Measurements from ENCODE around the gene TACC2.

The TACC2 gene

GRCh38 chr10:122078965-122079795 lies 90.2 kb downstream of the TACC2 start:
- Histone ChIP-seq H3K27me3 (ENCODE audit: control insufficient read depth in 1 of 2, insufficient read depth in 2 of 2, low read length in 2 of 2) (no peaks in the 10 kb centered on the region), H3K9ac (ENCODE audit: low read length in 2 of 2) (no peak overlapping the region), H3K27ac (ENCODE audit: low read length) (peak overlapping the region; percentile 18), H3K4me1 (ENCODE audit: control insufficient read depth, insufficient read depth, low read length) (peaks cover 10% of the 10 kb centered on the region), H3K9me3 (ENCODE audit: control insufficient read depth in 2 of 2, low read length in 2 of 2) (no peaks in the 10 kb centered on the region), H3K4me3 (ENCODE audit: low read length in 2 of 2) (no peak overlapping the region), H3K36me3 (ENCODE audit: control insufficient read depth in 2 of 2, insufficient read depth in 2 of 2, low read length in 2 of 2) (no peaks in the 10 kb centered on the region)

GRCh38 chr10:122082616-122083477 lies 93.9 kb downstream of the TACC2 start:
- H3K4me1 ChIP-seq (ENCODE audit: control insufficient read depth, insufficient read depth, low read length): peaks cover 23% of the 10 kb centered on the region
- peaks cover 0 to 15% of the 10 kb centered on the region in 2 donors for H3K36me3 ChIP-seq (ENCODE audit: control insufficient read depth in 2 of 2, insufficient read depth in 2 of 2, low read length in 2 of 2)
- H3K9me3 ChIP-seq (ENCODE audit: control insufficient read depth in 2 of 2, low read length in 2 of 2): no peaks in the 10 kb centered on the region
- no peak overlapping the region for H3K4me3 ChIP-seq (ENCODE audit: low read length in 2 of 2)
- H3K27ac ChIP-seq (ENCODE audit: low read length): no peak overlapping the region
- H3K27me3 ChIP-seq (ENCODE audit: control insufficient read depth in 1 of 2, insufficient read depth in 2 of 2, low read length in 2 of 2): no peaks in the 10 kb centered on the region
- no peak overlapping the region for H3K9ac ChIP-seq (ENCODE audit: low read length in 2 of 2)

GRCh38 chr10:122083478-122084025 lies 94.6 kb downstream of the TACC2 start:
- no peak overlapping the region for H3K27ac ChIP-seq (ENCODE audit: low read length)

GRCh38 chr10:122084286-122085041 lies 95.5 kb downstream of the TACC2 start:
- no peak overlapping the region for H3K27ac ChIP-seq (ENCODE audit: low read length)
- H3K9me3 ChIP-seq (ENCODE audit: control insufficient read depth in 2 of 2, low read length in 2 of 2): no peaks in the 10 kb centered on the region
- H3K36me3 ChIP-seq (ENCODE audit: control insufficient read depth in 2 of 2, insufficient read depth in 2 of 2, low read length in 2 of 2): peaks cover 10 to 20% of the 10 kb centered on the region in 2 donors
- no peak overlapping the region for H3K4me3 ChIP-seq (ENCODE audit: low read length in 2 of 2)
- no peak overlapping the region for H3K9ac ChIP-seq (ENCODE audit: low read length in 2 of 2)
- H3K4me1 ChIP-seq (ENCODE audit: control insufficient read depth, insufficient read depth, low read length): peaks cover 16% of the 10 kb centered on the region
- H3K27me3 ChIP-seq (ENCODE audit: control insufficient read depth in 1 of 2, insufficient read depth in 2 of 2, low read length in 2 of 2): no peaks in the 10 kb centered on the region

More at GRCh38 chr10:122083478-122084025, 94.6 kb downstream of the TACC2 start:
- H3K36me3 ChIP-seq (ENCODE audit: control insufficient read depth in 2 of 2, insufficient read depth in 2 of 2, low read length in 2 of 2): peaks cover 3 to 15% of the 10 kb centered on the region in 2 donors
- H3K27me3 ChIP-seq (ENCODE audit: control insufficient read depth in 1 of 2, insufficient read depth in 2 of 2, low read length in 2 of 2): no peaks in the 10 kb centered on the region
- peaks cover 19% of the 10 kb centered on the region for H3K4me1 ChIP-seq (ENCODE audit: control insufficient read depth, insufficient read depth, low read length)
- no peak overlapping the region for H3K9ac ChIP-seq (ENCODE audit: low read length in 2 of 2)
- H3K9me3 ChIP-seq (ENCODE audit: control insufficient read depth in 2 of 2, low read length in 2 of 2): no peaks in the 10 kb centered on the region
- no peak overlapping the region for H3K4me3 ChIP-seq (ENCODE audit: low read length in 2 of 2)

- Histone ChIP-seq H3K27me3 (ENCODE audit: control insufficient read depth in 1 of 2, insufficient read depth in 2 of 2, low read length in 2 of 2) (no peaks in the 10 kb centered on the region), H3K4me3 (ENCODE audit: low read length in 2 of 2) (no peak overlapping the region), H3K9ac (ENCODE audit: low read length in 2 of 2) (no peak overlapping the region), H3K36me3 (ENCODE audit: control insufficient read depth in 2 of 2, insufficient read depth in 2 of 2, low read length in 2 of 2) (peaks cover 14 to 24% of the 10 kb centered on the region in 2 donors), H3K4me1 (ENCODE audit: control insufficient read depth, insufficient read depth, low read length) (peaks cover 16% of the 10 kb centered on the region), H3K9me3 (ENCODE audit: control insufficient read depth in 2 of 2, low read length in 2 of 2) (no peaks in the 10 kb centered on the region), H3K27ac (ENCODE audit: low read length) (no peak overlapping the region)
These were observed 96.5 kb downstream of the TACC2 start for GRCh38 chr10:122085423-122085911.

- Histone ChIP-seq H3K4me1 (ENCODE audit: control insufficient read depth, insufficient read depth, low read length) (peaks cover 16% of the 10 kb centered on the region), H3K36me3 (ENCODE audit: control insufficient read depth in 2 of 2, insufficient read depth in 2 of 2, low read length in 2 of 2) (peaks cover 16 to 29% of the 10 kb centered on the region in 2 donors), H3K27me3 (ENCODE audit: control insufficient read depth in 1 of 2, insufficient read depth in 2 of 2, low read length in 2 of 2) (no peaks in the 10 kb centered on the region), H3K9me3 (ENCODE audit: control insufficient read depth in 2 of 2, low read length in 2 of 2) (no peaks in the 10 kb centered on the region), H3K4me3 (ENCODE audit: low read length in 2 of 2) (no peak overlapping the region), H3K27ac (ENCODE audit: low read length) (no peak overlapping the region), H3K9ac (ENCODE audit: low read length in 2 of 2) (no peak overlapping the region)
These were observed 97.7 kb downstream of the TACC2 start for GRCh38 chr10:122086416-122087240.

- Histone ChIP-seq H3K9me3 (ENCODE audit: control insufficient read depth in 2 of 2, low read length in 2 of 2) (no peaks in the 10 kb centered on the region), H3K4me3 (ENCODE audit: low read length in 2 of 2) (no peak overlapping the region), H3K9ac (ENCODE audit: low read length in 2 of 2) (no peak overlapping the region), H3K27me3 (ENCODE audit: control insufficient read depth in 1 of 2, insufficient read depth in 2 of 2, low read length in 2 of 2) (no peaks in the 10 kb centered on the region), H3K27ac (ENCODE audit: low read length) (no peak overlapping the region), H3K4me1 (ENCODE audit: control insufficient read depth, insufficient read depth, low read length) (peaks cover 16% of the 10 kb centered on the region), H3K36me3 (ENCODE audit: control insufficient read depth in 2 of 2, insufficient read depth in 2 of 2, low read length in 2 of 2) (peaks cover 20 to 32% of the 10 kb centered on the region in 2 donors)
These were observed 98.5 kb downstream of the TACC2 start for GRCh38 chr10:122087436-122087835.

GRCh38 chr10:122089311-122090017 lies 100.5 kb downstream of the TACC2 start:
- H3K9ac ChIP-seq (ENCODE audit: low read length in 2 of 2): no peak overlapping the region
- no peak overlapping the region for H3K27ac ChIP-seq (ENCODE audit: low read length)
- H3K4me3 ChIP-seq (ENCODE audit: low read length in 2 of 2): no peak overlapping the region
- H3K9me3 ChIP-seq (ENCODE audit: control insufficient read depth in 2 of 2, low read length in 2 of 2): no peaks in the 10 kb centered on the region
- H3K27me3 ChIP-seq (ENCODE audit: control insufficient read depth in 1 of 2, insufficient read depth in 2 of 2, low read length in 2 of 2): no peaks in the 10 kb centered on the region
- peaks cover 20 to 30% of the 10 kb centered on the region in 2 donors for H3K36me3 ChIP-seq (ENCODE audit: control insufficient read depth in 2 of 2, insufficient read depth in 2 of 2, low read length in 2 of 2)
- H3K4me1 ChIP-seq (ENCODE audit: control insufficient read depth, insufficient read depth, low read length): peaks cover 14% of the 10 kb centered on the region

GRCh38 chr10:122091722-122092121 lies 102.8 kb downstream of the TACC2 start:
- Histone ChIP-seq H3K27ac (ENCODE audit: low read length) (no peak overlapping the region), H3K9ac (ENCODE audit: low read length in 2 of 2) (no peak overlapping the region), H3K36me3 (ENCODE audit: control insufficient read depth in 2 of 2, insufficient read depth in 2 of 2, low read length in 2 of 2) (peaks cover 20 to 24% of the 10 kb centered on the region in 2 donors)

More at GRCh38 chr10:122091722-122092121, 102.8 kb downstream of the TACC2 start:
- no peaks in the 10 kb centered on the region for H3K4me1 ChIP-seq (ENCODE audit: control insufficient read depth, insufficient read depth, low read length)
- no peak overlapping the region for H3K4me3 ChIP-seq (ENCODE audit: low read length in 2 of 2)
- H3K9me3 ChIP-seq (ENCODE audit: control insufficient read depth in 2 of 2, low read length in 2 of 2): no peaks in the 10 kb centered on the region
- H3K27me3 ChIP-seq (ENCODE audit: control insufficient read depth in 1 of 2, insufficient read depth in 2 of 2, low read length in 2 of 2): no peaks in the 10 kb centered on the region
